CD4-positive, CD25-positive, alpha-beta regulatory T cell (primary cell): ENCODE measurements around the gene DLK2. TPM values are rescaled to one million over a fixed set of nuclear protein-coding genes. Genes with fewer than 3 reads are reported as not detected.
"Not testable (repeated sequence)": the region's sequence is repeated elsewhere in the genome, so short reads cannot be mapped to it uniquely, and the experiment has no call there.

Source experiments
- ATAC-seq, 2 donors: fragments of 150-1000 bp; cut with Tn5 transposase; one replicate each; pipeline ENCODE4 v1.10.0; 2021; ENCODE audit warnings: low read depth in 2 of 2, moderate number of reproducible peaks in 2 of 2, moderate library complexity in 1 of 2
- DNase-seq, 3 donors: peaks; one replicate each; pipeline versions ENCODE4 v3.0.0 to v3.0.0-alpha.2; 2012 to 2022; ENCODE audit warnings: mixed read lengths in 1 of 3
- H3K27ac ChIP-seq: one replicate; pipeline ENCODE4 v1.7.0; 2013; ENCODE audit warnings: mild to moderate bottlenecking, low read length; ENCODE audit not compliant: insufficient read depth, poor library complexity, severe bottlenecking
- H3K27me3 ChIP-seq: one replicate; pipeline ENCODE4 v1.7.0; 2013; ENCODE audit warnings: low read length; ENCODE audit not compliant: control insufficient read depth, insufficient read depth
- H3K36me3 ChIP-seq: one replicate; pipeline ENCODE4 v1.7.0; 2013; ENCODE audit warnings: mild to moderate bottlenecking, low read length, moderate library complexity; ENCODE audit not compliant: control insufficient read depth, insufficient read depth
- H3K4me1 ChIP-seq: 2 replicates; pipeline ENCODE4 v1.7.0; 2013; ENCODE audit warnings: mild to moderate bottlenecking, low read length; ENCODE audit not compliant: insufficient read depth, control insufficient read depth, poor library complexity, severe bottlenecking
- H3K4me3 ChIP-seq: one replicate; pipeline ENCODE4 v1.7.0; 2013; ENCODE audit warnings: low read depth, mild to moderate bottlenecking, low read length, moderate library complexity
- H3K9me3 ChIP-seq, 2 experiments: 1 replicate in 1 of 2; 2 replicates in 1 of 2; pipeline ENCODE4 v1.7.0; 2013; ENCODE audit warnings: low read length in 2 of 2, mild to moderate bottlenecking in 1 of 2, moderate library complexity in 1 of 2; ENCODE audit not compliant: control insufficient read depth in 2 of 2
- H3K27ac Mint-ChIP-seq, 3 donors: one replicate each; pipeline ENCODE4 v1.8.0; 2020 to 2022; ENCODE audit warnings: mild to moderate bottlenecking in 3 of 3, mixed read lengths in 3 of 3, moderate library complexity in 2 of 3
- H3K27me3 Mint-ChIP-seq: one replicate; pipeline ENCODE4 v1.8.0; 2022; ENCODE audit warnings: mild to moderate bottlenecking, mixed read lengths
- H3K36me3 Mint-ChIP-seq: one replicate; pipeline ENCODE4 v1.8.0; 2020; ENCODE audit warnings: mixed read lengths
- H3K4me1 Mint-ChIP-seq, 4 donors: one replicate each; pipeline ENCODE4 v1.8.0; 2020 to 2022; ENCODE audit warnings: mixed read lengths in 4 of 4, mild to moderate bottlenecking in 1 of 4
- H3K4me3 Mint-ChIP-seq, 4 donors: one replicate each; pipeline ENCODE4 v1.8.0; 2020 to 2022; ENCODE audit warnings: mild to moderate bottlenecking in 4 of 4, mixed read lengths in 4 of 4, moderate library complexity in 3 of 4
- H3K9me3 Mint-ChIP-seq, 7 donors: one replicate each; pipeline ENCODE4 v1.8.0; 2020 to 2022; ENCODE audit warnings: mixed read lengths in 7 of 7, mild to moderate bottlenecking in 3 of 7, moderate library complexity in 2 of 7
- polyA plus RNA-seq, 4 donors: library from polyadenylated mRNA; unstranded; fragments of 300-500 nt; fragmentation: Illumina TruSeq; gene quantifications; one replicate each; pipeline ENCODE4 v1.2.3, GENCODE V29; 2021
- total RNA-seq: library from RNA; stranded (reverse); gene quantifications from one replicate; pipeline ENCODE4 v1.2.3, GENCODE V29; 2022

DLK2 gene
- total and polyA plus RNA-seq, 5 donors from 2014 or later, result 0.20 to 0.87 (median 0.73) TPM; not detected in 1

GRCh38 chr6:43432009-43432945, 23.1 kb downstream of the DLK2 start:
- ATAC-seq (no peak), DNase-seq (no peak)
- H3K27me3 ChIP-seq, result no peaks in the 10 kb centered on the region
- H3K36me3 ChIP-seq, result peaks cover 34% of the 10 kb centered on the region
- Mint-ChIP-seq H3K27me3 (no peaks in the 10 kb centered on the region), H3K36me3 (no peaks in the 10 kb centered on the region), H3K4me1 (peaks cover 10 to 32% (median 22%) of the 10 kb centered on the region in 4 donors), H3K27ac (peak overlapping the region in 1 of 3 donors; percentile 66), H3K4me3 (peak overlapping the region in 2 of 4 donors; percentile 4 to 28), H3K9me3 (no peaks in the 10 kb centered on the region)
- no peaks in the 10 kb centered on the region for H3K9me3 ChIP-seq
- peaks cover 18% of the 10 kb centered on the region for H3K4me1 ChIP-seq
- H3K27ac ChIP-seq, result no peak overlapping the region
- H3K4me3 ChIP-seq, result no peak overlapping the region

- H3K4me3 Mint-ChIP-seq, result peak overlapping the region; percentile 97
- Histone ChIP-seq H3K4me1 (peaks cover 18% of the 10 kb centered on the region), H3K27me3 (no peaks in the 10 kb centered on the region), H3K9me3 (no peaks in the 10 kb centered on the region), H3K27ac (peak overlapping the region; percentile 88), H3K4me3 (peak overlapping the region; percentile 87), H3K36me3 (peaks cover 21% of the 10 kb centered on the region)
- ATAC-seq, result no peak
- DNase-seq, result peak in 1 of 3 donors; percentile 45
- peaks cover 4% of the 10 kb centered on the region for H3K27me3 Mint-ChIP-seq
- H3K4me1 Mint-ChIP-seq, result peaks cover 13 to 36% (median 23%) of the 10 kb centered on the region in 4 donors
- H3K27ac Mint-ChIP-seq, result peak overlapping the region; percentile 49 to 99 (median 98)
- H3K36me3 Mint-ChIP-seq, result no peaks in the 10 kb centered on the region
- no peaks in the 10 kb centered on the region for H3K9me3 Mint-ChIP-seq
Measured at GRCh38 chr6:43428874-43429273, 26.5 kb downstream of the DLK2 start.

GRCh38 chr6:43428112-43428570, 27.2 kb downstream of the DLK2 start:
- Mint-ChIP-seq H3K27ac (peak overlapping the region; percentile 62 to 99 (median 98)), H3K36me3 (no peaks in the 10 kb centered on the region), H3K27me3 (peaks cover 4% of the 10 kb centered on the region), H3K9me3 (no peaks in the 10 kb centered on the region), H3K4me3 (peak overlapping the region; percentile 97), H3K4me1 (peaks cover 13 to 36% (median 23%) of the 10 kb centered on the region in 4 donors)
- Histone ChIP-seq H3K4me1 (peaks cover 18% of the 10 kb centered on the region), H3K36me3 (peaks cover 18% of the 10 kb centered on the region), H3K27ac (peak overlapping the region; percentile 88), H3K4me3 (peak overlapping the region; percentile 87), H3K27me3 (no peaks in the 10 kb centered on the region), H3K9me3 (no peaks in the 10 kb centered on the region)
- peak in 1 of 2 donors; percentile 36 for ATAC-seq
- DNase-seq, result no peak

GRCh38 chr6:43427406-43428111, 27.8 kb downstream of the DLK2 start, which contains the start of gene ABCC10:
Gene ABCC10, plus strand, starts transcription at chr6:43427541. Its CDS starts 438 bp downstream, at chr6:43427979.
- H3K27me3 Mint-ChIP-seq, result peaks cover 4% of the 10 kb centered on the region
- Histone ChIP-seq H3K36me3 (peaks cover 12% of the 10 kb centered on the region), H3K27me3 (no peaks in the 10 kb centered on the region), H3K4me1 (peaks cover 18% of the 10 kb centered on the region), H3K4me3 (peak within 1 kb of the TSS; percentile 87), H3K27ac (peak within 1 kb of the TSS; percentile 88), H3K9me3 (no peaks in the 10 kb centered on the region)
- H3K27ac Mint-ChIP-seq, result peak within 1 kb of the TSS; percentile 93 to 99 (median 98)
- peaks cover 13 to 36% (median 23%) of the 10 kb centered on the region in 4 donors for H3K4me1 Mint-ChIP-seq
- ATAC-seq (peak; percentile 93), DNase-seq (peak; percentile 90 to 97 (median 95))
- H3K36me3 Mint-ChIP-seq, result no peaks in the 10 kb centered on the region
- peak within 1 kb of the TSS; percentile 97 for H3K4me3 Mint-ChIP-seq
- H3K9me3 Mint-ChIP-seq, result no peaks in the 10 kb centered on the region

GRCh38 chr6:43426928-43427405, 28.4 kb downstream of the DLK2 start:
- Histone ChIP-seq H3K9me3 (no peaks in the 10 kb centered on the region), H3K36me3 (peaks cover 6% of the 10 kb centered on the region), H3K4me3 (peak overlapping the region; percentile 87), H3K27ac (peak overlapping the region; percentile 88), H3K4me1 (peaks cover 18% of the 10 kb centered on the region), H3K27me3 (no peaks in the 10 kb centered on the region)
- DNase-seq, result no peak
- H3K27ac Mint-ChIP-seq, result peak overlapping the region; percentile 93 to 99 (median 98)
- no peaks in the 10 kb centered on the region for H3K9me3 Mint-ChIP-seq
- peak overlapping the region; percentile 97 for H3K4me3 Mint-ChIP-seq
- H3K36me3 Mint-ChIP-seq, result no peaks in the 10 kb centered on the region
- H3K4me1 Mint-ChIP-seq, result peaks cover 13 to 33% (median 21%) of the 10 kb centered on the region in 4 donors
- peaks cover 4% of the 10 kb centered on the region for H3K27me3 Mint-ChIP-seq
- no peak for ATAC-seq

GRCh38 chr6:43425083-43425482, 30.3 kb downstream of the DLK2 start:
- H3K27me3 Mint-ChIP-seq, DNase-seq, H3K9me3 ChIP-seq, H3K4me3 ChIP-seq, H3K27ac ChIP-seq, H3K36me3 ChIP-seq, H3K27ac Mint-ChIP-seq, H3K27me3 ChIP-seq, ATAC-seq, H3K9me3 Mint-ChIP-seq, H3K36me3 Mint-ChIP-seq, H3K4me3 Mint-ChIP-seq: not testable (repeated sequence)
- peaks cover 18% of the 10 kb centered on the region for H3K4me1 ChIP-seq
- peaks cover 13 to 21% (median 16%) of the 10 kb centered on the region in 4 donors for H3K4me1 Mint-ChIP-seq

- no peak for ATAC-seq
- no peaks in the 10 kb centered on the region for H3K36me3 Mint-ChIP-seq
- no peak for DNase-seq
- peaks cover 4% of the 10 kb centered on the region for H3K27me3 Mint-ChIP-seq
- Histone ChIP-seq H3K9me3 (no peaks in the 10 kb centered on the region), H3K4me3 (no peak overlapping the region), H3K27me3 (no peaks in the 10 kb centered on the region), H3K27ac (no peak overlapping the region), H3K36me3 (no peaks in the 10 kb centered on the region), H3K4me1 (no peaks in the 10 kb centered on the region)
- H3K9me3 Mint-ChIP-seq, result peaks cover 0 to 2% (median 0%) of the 10 kb centered on the region in 7 donors
- H3K4me1 Mint-ChIP-seq, result no peaks in the 10 kb centered on the region
- H3K4me3 Mint-ChIP-seq, result no peak overlapping the region
- H3K27ac Mint-ChIP-seq, result peak overlapping the region in 1 of 3 donors; percentile 43
Measured at GRCh38 chr6:43421831-43422230, 33.5 kb downstream of the DLK2 start.
